Stimulated activated CD4-positive, alpha-beta T cell treated with anti-CD3 and anti-CD28 coated beads, Interleukin-2, amount 100 ng/mL, for 48 hours (primary cell): ENCODE results near the gene SARDH.
"Not testable (repeated sequence)": the region's sequence is repeated elsewhere in the genome, so short reads cannot be mapped to it uniquely, and the experiment has no call there.

Experiments
- DNase-seq, 2 donors: peaks; one replicate each; pipeline ENCODE4 v3.0.0-alpha.2; 2020

SARDH gene

DNA sequence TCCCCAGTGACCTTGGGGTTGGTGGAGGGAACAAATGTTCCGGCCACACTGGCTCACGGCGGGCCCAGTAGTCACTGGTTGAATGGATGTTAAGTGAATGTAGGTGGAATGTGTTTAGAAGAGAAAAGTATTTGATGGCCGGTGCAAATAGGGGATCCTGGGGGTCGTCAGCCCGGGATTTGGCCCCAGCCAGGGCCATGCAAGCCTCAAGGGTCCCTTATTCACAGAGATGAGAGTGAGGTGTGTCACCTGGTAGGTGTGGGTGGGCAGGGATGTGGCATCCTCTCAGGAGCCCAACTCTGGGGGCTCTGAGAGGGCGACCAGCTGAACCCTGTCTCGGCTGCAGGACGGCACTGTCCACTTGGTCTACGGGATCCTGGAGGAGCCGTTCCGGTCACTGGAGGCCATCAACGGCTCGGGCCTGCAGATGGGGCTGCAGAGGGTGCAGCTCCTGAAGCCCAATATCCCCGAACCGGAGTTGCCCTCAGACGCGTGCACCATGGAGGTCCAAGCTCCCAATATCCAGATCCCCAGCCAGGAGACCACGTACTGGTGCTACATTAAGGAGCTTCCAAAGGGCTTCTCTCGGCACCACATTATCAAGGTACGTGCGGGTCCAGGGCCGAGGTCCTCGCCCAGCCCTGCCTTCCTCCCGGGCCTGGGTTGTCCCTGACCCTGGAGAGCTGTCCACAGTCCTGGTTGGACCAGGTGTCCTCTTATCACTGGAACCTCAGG is 96.1 kb downstream of the SARDH start:
- no peak for DNase-seq

DNA sequence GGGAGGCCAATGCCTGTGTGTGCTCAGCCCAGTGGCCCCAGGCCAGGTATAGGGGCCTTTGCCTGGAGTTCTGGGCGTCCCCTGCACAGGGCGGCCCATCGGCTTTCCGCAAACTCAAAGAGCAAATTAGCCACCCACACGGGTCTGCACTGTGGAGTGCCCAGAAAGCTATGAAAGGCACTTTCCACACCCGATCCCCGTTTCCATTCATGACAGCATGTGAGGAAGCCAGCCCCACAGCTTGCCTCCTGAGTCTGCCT is 96.8 kb downstream of the SARDH start:
- no peak for DNase-seq

DNA sequence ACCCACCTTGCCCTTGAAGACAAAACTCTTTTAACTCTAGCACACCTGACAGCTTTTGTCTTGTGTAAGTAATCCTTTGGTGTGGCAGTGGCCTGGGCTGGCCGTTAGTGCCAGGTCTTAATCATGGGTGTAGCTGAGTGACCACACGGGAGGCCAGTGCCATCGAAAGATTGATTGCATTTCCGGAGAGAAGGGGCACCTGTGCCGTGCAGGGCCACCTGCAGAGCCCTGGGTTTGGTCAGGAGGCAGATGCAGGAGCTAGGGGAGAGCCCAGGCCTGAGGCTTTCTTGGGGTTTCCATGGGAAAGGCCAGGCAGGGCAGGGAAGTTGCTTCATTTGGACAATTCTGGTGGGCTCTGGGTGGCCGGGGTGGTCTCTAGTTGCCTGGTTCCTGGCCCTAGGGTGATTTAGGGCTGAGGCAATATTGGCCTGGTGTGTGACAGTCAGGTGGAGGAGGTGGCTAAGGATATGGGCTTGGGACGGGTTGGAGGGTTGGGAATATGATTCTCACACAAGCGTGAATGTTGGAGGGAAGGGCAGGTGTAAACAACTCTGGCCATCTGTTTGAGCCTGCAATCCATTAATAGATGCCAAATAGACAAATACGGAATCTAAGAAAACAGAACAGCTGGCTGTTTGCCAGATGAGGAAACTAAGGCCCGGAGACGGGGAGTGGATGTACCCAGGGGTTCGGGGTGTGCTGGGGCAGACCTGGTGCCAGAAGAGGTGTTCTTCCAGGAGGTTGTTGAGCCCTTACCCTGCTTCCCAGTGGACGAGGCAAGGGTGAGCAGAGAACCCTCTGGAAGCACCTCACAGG is 97.4 kb downstream of the SARDH start:
- DNase-seq: no peak

DNA sequence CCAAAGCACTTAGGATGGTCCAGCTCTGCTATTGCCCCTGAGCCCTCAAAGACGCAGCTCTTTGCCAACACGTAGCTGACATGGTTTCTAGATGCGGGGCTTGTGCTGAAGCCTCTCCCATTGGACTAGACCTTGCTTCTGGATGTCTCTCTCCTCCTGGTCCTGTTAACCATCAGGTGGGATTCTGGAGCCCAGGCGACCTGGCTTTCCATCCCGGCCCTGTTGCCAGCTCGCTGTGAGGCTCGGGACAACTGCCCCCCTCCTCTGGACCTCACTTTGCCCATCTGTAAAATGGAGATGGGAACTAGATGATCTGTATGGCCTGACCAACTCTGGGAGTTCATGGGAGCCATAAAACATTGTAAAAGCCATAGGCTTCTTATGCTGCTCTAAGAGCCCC is 98.0 kb downstream of the SARDH start:
- DNase-seq: no peak

DNA sequence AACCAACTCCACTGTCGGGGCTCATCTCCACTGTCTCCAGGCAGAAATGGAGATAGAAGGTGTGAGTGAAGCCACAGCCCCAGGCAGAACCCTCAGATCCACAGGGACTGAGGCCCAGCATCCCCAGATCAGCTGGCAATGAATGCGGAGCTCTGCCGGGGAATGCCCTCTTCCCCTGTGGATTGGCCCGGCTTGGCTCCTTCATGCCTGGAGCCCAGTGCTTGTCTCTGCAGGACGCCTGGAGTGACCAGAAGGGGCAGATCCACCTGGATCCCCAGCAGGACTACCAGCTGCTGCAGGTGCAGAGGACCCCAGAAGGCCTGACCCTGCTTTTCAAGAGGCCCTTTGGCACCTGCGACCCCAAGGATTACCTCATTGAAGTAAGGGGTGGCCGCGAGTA is 98.5 kb downstream of the SARDH start:
- no peak for DNase-seq

DNA sequence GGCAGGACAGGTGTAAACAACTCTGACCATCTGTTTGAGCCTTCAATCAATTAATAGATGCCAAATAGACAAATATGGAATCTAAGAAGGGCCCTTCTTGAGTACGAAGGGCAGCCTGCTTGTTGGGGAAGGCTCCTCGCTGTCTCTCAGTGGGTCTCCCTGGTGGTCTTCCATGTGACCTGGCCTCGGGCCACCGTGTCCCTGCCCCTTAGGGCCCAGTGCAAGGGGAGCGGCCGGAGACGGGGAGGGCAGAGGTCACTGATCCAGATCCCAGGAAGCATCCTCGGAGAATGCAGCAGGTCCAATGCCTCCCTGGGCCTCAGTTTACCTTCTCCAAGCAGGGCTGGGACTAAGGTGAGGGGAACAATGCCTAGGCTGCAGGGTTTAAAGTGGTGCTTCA is 99.4 kb downstream of the SARDH start:
- no peak for DNase-seq

DNA sequence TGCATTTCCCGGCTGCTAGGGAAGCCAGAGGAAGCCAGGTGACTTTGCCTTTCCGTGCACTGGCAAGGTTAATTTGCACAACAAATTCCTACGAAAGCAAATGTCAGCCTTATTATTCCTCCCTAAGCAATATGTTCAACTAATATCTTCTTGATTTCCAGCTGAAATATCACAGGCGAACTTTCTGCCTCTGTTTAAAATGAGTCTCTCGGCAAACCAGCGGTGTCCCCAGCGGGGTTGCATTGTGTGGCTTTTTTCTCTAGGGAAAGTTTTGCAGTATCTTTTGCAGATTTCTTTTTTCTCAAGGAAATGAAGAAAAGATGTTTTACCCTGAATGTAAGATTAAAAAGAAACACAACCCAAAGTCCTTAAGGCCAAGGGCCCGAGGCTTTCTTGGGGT is 100.1 kb downstream of the SARDH start:
- no peak for DNase-seq

DNA sequence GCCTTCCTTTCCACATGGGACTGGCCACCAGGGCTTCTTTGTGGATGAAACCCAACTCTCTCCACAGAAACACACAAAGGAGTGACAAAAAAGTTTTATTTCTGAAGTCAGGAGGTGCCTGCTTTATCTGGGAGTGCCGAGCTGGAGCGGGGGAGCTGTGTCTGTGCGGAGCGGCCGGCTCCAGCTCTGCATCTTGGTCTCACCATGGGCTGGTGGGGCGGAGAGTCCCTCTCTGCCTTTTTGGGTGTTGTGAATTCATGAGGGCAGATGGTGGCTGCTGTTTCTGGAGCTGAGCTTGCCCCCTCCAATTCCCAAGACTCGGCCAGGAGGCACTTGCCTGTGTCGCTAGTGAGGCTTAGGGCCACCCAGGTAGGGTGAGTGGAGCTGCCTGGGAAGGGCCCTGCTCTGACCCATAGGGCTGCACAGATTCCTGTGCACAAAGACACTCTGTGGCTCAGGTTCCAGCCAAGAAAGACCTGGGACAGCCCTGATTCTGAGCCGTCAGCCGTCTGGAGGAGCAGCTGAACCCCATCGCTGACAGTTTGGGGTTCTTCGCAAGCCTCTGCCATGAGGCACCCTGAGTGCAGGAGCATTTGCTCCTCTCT is 100.6 kb downstream of the SARDH start:
- no peak for DNase-seq

DNA sequence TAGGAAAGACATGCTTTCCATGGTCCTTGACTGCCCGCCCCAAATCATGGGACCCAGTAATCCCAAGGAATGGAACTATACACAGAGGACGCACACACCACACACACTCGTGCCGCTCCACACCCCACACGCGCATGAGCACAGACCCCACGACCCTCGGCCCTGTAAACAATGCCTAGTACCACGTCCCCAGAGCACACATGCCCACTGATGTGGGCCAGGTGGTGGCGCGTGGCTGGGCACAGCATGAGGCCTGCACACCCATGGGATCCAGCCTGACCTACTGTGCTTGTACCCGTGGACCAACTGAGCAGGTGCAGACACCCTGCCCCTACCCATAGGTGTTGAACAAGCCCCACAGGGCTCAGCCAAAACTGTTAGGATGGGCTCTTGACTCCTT is 101.2 kb downstream of the SARDH start:
- DNase-seq: no peak

DNA sequence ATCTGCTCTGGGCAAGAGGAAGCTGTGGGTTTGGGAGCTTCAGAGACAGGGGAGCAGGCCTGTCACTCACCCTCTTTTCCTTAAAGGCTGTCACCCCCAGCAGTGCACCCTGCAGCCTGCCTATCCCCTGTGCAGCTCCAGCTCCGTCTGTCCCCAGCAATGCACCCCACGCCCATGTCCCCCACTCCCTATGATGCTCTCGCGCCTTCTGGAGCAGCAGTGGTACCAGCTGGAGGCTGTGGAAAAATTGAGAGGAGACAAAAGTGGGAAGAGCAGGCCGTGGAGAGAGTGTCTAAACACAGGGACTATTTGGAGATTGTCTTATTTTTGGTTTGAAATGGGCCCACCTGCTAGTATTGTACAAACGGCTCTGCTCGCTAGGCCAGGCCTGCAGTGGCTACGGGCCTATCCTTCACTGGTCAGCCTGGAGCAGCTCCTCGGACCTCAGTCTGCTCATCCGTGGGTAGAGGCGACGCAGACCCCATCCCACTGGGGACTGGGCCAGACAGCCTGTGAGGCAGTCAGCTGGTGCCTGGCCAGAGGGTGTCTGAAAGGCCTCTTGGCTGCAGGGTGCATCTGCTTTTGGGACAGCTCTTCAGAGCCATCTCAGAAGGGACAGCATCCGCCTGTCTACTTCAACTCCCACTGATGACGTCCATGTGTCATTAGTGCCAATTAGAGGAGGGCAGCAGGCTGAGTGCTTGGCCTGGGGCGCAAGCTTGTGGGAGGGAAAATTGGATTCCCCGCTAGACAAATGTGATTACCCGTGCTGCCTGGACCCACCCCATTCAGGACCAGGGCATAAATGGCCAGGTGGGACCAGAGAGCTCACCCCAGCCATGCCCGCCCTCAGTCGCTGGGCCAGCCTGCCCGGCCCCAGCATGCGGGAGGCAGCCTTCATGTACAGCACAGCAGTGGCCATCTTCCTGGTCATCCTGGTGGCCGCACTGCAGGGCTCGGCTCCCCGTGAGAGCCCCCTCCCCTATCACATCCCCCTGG is 102.3 kb downstream of the SARDH start, which contains the start of gene DBH:
TSS of gene DBH (plus strand) at position 831 of the 999 bp plus-strand sequence. CDS start at position 840, 9 bp downstream.
- DNase-seq: no peak

DNA sequence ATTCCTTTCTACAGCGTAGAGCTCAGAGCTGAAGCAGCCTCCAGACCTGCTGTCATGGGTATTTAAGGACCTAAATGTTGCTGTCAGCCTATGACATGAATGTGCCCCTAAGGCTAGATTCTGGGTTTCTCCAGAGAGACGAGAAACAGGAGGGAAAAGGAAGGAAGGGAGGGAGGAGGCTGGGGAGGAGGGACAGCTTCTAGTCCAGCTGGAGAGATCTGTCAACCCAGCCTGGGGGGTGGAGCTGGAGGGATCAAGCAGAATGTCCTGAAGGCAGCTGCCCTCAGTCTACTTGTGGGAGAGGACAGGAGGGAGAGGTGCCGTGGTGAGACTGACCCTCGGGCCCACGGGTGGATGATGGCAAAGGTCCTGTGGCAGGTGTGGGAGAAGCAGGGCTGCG is 103.1 kb downstream of the SARDH start:
- DNase-seq: no peak

DNA sequence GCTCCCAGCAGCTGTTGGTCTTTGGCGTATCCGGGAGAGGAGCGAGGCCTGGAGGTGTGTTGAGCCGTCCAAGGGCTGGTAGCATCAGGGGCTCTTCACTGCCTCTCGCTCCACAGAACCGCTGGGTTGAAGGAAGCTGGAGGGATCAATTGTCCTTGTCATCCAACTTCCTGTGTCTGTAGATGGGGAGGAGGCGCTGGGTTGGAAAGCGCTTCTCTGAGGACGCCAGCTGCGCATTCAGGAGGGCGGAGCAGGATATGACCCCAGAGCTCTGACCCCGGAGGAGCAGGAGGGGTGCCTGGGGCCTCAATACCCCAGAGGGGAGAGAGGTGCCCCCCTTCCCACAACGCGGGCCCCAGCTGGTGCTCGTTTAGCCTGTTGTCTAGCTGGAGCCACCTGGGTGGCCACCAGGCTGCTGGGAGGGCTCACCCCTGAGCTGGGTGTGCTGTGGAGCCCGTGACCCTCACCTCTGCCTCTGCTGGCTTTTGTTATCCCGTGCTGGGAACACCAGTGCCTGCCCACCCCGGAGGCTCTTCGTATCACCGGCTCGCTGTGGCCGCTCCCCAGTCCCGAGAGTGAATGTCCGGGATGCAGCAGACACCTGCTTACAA is 104.0 kb downstream of the SARDH start:
- DNase-seq: no peak

DNA sequence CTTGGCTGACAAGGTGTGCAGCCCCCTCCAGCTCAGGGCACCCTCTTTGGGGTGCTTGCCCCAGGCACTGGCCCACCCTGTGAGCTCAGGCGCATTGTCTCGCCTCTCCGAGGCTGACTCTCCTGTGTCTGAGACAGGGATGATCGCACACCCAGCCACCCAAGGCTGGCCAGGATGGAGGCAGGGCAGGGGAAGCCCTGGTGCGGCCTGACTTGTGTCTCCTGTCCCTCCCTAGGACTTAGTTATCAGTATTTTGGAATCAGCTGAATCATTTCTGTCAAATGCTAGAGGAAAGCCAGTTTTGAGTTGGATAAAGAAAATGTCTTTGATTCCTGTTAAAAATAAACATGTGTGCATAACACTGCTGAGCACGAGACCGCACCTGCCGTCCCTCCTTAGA is 104.5 kb downstream of the SARDH start:
- DNase-seq: no peak

DNA sequence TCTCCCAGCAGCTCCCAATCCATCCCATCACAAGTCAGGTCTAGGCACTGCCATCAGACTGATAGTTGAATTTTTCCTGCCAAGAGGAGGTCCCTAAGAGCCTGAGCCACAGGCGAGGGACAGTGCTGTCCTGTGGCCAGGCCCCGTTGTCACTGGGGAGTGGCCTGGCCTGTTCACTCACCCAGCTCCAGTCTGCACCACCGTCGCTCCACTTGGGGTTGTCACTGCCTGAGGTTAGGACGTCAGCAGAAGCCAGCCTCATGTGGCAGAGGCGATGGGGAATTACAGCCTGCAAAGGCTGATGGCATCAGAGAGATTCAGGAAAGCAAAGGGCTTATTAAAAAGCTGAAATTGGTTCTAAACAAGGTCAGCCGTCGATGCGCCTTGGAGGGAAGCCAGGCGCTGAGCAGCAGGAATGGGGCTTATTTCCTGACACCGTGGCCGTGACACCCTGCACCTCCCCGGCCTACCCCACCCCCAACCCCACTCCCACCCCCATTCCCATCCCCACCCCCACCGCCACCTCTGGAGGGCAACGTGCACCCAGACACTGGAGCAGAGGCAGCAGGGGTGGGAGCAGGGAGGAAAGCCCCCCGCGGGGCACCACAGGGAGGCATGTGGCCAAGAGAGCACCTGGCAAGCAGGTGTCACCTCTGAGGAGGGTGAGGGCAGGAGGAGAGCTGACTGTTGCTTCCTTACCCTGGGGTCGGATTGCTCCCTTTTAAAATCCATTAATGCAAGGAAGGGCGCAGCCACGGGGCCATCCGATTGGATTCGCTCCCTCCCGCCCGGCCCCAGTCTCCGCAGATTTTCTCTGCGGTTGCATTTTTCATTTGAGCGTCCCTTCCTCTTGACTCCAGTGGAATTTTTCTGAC is 105.1 kb downstream of the SARDH start:
- no peak for DNase-seq

DNA sequence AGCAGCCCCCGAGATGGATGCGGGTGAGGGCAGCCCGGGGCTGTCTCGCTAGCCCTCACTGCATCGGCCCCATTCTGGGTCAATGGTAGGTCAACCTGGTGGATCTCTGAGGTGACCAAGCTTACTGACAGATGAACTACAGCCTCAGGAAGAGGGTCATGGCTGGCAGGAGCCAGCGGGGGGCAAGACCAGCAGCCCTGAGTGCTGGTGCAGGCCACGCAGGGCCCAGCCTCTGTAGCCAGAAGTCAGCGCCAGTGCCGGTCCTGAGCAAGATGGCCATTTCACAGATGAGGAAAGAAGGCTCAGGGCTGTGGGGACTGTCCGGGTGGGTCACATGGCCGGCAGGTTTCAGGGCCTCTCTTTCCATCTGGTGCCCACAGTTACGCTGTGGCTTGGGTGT is 107.0 kb downstream of the SARDH start:
- DNase-seq: no peak

DNA sequence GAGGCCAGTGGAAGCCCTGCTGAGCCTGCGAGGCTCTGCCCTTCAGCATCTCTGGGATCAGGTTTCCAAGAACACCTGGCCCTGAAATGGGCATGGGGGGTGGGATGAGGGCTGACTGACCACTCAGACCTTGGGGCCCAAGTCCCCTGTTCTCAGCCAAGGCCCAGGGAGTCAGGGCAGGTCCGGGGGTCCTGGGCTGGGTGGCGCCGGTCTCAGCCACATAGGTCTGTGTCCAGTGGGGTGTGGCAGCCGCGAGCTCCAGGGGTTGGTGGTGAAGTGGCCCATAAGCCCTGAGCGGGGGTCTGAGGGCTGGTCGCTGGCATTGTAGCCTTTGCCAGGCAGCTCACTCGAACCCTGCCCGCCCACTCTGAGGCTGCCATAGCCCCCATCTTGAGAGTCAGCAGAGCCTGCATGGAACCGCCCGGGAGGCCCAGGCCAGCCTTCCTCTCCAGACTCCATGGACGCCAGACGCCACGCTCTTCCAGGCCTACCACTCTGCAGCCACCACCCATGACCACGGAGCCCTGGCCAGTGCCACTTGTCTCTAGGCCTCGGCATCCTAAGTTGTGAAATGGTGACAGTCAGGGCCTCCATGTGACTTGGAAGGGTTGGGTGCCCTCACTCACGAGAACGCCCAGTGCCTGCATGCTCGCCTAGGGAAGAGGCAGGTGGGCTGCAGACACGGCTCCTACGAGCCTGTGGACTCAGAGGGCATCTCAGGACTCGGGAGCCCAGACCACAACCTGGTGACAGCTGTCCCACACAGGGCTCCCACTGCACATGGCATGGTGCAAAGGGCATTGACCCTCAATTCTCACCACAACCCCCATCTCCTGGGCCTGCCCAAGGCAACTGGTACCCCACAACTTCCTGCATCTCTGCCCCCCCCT is 108.7 kb downstream of the SARDH start:
- DNase-seq: no peak

DNA sequence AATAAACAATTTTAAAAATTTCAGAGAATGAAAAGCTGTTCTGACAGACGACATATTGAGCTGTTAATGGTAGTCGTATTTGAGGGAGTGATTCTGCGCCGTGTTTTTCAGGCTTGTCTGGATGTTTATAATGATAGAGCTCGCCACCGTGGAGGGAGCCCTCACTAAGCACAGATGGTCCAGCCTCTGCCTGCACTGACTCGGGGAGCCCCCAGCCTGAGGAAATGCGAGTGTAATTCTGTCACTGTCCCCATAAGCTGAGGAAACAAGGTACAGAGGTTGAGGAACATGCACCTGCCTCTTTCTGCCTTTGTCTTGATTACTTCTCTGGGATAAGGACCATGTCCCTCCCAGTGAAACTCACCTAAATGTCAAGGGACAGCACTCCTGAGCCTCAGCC is 109.4 kb downstream of the SARDH start:
- DNase-seq: no peak

DNA sequence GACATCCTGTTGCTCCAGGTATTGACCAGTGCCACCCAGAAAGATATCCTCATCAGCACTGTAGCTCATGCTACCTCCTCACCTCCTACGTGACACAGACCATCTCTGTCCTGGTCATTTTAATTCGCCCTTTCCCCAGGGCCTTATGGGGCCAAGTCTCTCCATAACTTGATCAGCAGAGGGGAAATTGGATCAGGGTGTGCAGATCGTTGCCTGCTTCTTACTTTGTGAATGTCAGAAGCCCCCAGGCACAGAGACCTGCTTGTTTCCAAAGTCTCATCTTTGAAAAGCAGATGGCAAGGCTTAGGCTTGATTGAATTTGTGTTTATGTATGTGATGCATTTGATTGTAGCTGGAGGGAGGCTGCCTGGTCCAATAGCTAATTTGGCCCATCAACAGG is 110.8 kb downstream of the SARDH start:
- DNase-seq: no peak

DNA sequence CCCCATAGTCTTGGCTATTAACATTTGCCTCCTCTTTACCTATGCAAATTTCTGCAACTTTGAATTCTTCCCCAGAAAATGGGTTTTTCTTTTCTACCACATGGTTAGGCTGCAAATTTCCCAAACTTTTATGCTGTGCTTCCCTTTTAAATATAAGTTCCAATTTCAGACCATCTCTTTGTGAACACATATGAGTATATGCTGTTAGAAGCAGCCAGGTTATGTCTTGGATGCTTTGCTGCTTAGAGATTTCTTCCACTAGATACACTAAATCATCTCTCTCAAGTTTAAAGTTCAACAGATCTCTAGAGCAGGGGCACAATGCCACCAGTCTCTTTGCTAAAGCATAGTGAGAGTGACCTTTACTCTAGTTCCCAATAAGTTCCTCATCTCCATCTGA is 112.1 kb downstream of the SARDH start:
- not testable (repeated sequence) for DNase-seq

DNA sequence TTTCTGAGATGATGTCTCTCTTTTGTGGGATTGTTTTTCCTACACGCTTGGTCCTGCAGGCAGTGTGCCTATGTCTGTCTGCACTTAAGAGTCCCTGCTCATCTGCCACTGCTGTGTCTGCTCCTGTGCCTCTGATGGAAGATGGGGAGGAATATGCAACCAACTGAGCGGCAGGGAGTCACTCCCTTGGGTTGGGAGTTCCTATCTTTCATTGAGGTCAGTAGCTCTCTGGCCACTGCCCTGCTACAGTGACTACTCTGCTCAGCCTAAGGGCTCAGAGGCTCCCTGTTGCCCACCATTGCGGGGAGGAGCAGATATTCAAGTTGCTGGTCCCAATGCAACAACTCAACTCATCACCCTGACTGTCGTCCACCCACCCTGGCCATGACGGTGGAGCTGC is 115.6 kb downstream of the SARDH start:
- no peak for DNase-seq
